Right lobe of liver (tissue), 4 donors: ENCODE data around the gene FOXP1.

Experiments
- CTCF ChIP-seq, 4 donors: fragments of 200-600 bp in 3 of 4; fragments of 450-650 bp in 1 of 4; IDR thresholded peaks; one replicate each; pipeline versions ENCODE4 v1.5.1 to v1.8.0; 2016 to 2022; ENCODE audit warnings: antibody characterized with exemption in 4 of 4, mild to moderate bottlenecking in 2 of 4
- POLR2A ChIP-seq: fragments of 450-650 bp; IDR thresholded peaks from one replicate; pipeline ENCODE4 v1.6.1; 2017; ENCODE audit warnings: antibody characterized with exemption, mild to moderate bottlenecking
- donor health status: DM: no; HTN: no; CAD: no.
- donor health status: DM: no; HTN: no; CAD: no.
- donor health status: DM: no; HTN: yes; CAD: no.

GRCh38 chr3:71316066-71316777 is 267.3 kb downstream of the FOXP1 start:
- TF ChIP-seq CTCF (IDR thresholded peaks at IDR 0.05) (no peak), POLR2A (no peak)
